Amniotic epithelial cell (primary cell): ENCODE results near the gene CYYR1.

Source experiments
- DNase-seq: peaks from one replicate; pipeline ENCODE4 v3.0.0-alpha.2; 2010; ENCODE audit warnings: low read depth

Gene CYYR1

DNA sequence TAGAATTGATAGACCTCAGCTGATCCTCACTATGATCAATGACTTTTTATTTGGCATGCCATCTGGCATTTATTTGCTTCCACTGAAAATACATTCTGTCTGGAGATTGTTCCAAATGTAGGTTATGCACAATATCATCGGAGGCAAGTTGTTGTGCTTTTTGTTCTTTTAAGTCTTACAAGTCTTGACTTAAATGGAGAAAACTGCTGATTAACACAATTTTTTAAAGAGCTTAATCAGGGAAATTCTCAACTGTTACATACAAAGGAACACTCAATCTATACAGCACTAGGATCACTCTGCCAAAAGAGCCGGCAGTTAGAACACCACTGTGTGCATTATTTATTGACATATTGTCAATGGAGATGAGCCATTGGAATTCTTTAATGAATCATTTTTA lies 19.2 kb downstream of the CYYR1 start:
- DNase-seq, result no peak

GRCh38 chr21:26550326-26550725 lies 22.8 kb downstream of the CYYR1 start:
- no peak for DNase-seq

- no peak for DNase-seq
Observed at GRCh38 chr21:26546446-26547097, 26.5 kb downstream of the CYYR1 start.

DNA sequence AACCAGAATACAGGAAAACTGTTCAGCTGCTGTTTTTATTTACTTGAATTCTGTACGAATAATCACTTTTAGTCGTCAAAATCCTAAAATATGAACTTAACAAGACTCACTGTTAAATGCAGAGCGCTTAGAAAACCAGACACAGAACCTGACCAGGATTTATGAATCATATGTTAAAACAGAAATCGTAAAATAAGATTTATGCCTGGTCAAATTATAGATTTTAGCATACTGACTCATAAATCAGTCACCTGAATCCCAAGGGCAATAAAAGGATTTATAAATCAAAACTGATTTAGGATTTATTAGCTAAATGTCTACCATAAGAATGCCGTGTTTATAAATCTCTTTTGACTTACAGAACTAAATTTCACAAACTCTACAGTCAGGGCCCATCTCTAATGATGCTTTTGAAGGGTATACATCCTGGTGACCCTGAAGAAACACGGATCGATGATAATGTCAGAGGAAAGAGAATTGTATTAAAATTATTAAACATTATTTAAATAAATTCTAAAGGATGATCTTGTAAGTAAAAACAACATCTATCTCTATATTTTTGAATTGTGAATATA lies 28.8 kb downstream of the CYYR1 start:
- no peak for DNase-seq

DNA sequence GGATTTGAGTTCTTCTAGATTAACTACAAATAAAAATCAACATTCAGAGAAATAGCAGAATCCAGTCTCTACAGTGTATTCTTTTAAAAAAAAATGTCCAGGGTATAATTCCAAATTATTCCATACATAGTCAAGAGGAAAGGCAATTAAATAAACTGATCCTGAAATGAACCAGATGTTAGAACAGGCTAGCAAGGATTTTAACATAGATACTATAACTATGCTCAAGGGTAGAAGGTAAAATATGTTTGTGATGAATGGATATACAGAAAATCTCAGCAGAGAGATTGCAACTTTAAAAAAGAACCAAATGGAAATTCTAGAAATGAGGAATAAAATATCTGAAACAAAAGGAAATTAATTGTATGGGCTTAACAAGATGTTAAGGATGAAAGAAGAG lies 32.4 kb downstream of the CYYR1 start:
- no peak for DNase-seq

- no peak for DNase-seq
Observed at GRCh38 chr21:26539566-26539965, 33.5 kb downstream of the CYYR1 start.

DNA sequence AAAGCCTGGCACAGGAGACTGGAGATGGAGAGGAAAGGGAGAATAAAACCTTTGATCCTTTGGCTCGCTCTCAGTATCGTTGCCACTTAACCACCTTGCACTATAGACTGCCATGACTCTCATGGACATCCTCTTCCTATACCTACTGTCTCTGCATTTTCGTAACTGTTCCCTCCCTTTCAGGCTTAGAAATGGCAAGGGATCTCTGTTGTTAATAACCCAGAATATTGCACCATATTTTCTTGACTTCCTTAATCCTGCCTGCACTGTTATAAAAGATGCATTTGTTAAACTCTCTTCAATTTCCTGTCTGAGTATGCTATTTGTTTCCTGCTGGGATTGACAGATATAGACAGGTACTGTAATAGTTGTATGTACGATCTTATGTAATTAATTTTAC lies 38.6 kb downstream of the CYYR1 start:
- DNase-seq, result no peak

- DNase-seq, result no peak
Observed at GRCh38 chr21:26532208-26532607, 40.9 kb downstream of the CYYR1 start.

DNA sequence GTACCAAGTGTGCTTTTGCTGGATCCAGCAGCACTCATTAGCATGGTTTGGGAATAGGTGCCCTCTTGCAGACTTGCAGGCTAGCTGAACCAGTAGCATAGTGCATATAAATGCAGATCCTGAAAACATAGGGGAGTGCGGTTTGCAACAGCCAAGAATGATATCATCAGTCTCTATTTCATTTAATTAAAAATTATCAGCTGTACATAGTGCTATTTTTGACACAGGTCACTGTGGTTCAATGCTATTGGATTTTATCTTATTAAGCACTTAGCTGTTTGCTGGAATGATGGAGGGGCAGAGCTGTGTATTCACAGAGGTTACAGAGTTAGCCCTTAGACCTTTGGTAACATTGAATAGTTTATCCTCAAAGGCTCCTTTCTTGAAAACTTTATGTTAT lies 43.6 kb downstream of the CYYR1 start:
- no peak for DNase-seq

DNA sequence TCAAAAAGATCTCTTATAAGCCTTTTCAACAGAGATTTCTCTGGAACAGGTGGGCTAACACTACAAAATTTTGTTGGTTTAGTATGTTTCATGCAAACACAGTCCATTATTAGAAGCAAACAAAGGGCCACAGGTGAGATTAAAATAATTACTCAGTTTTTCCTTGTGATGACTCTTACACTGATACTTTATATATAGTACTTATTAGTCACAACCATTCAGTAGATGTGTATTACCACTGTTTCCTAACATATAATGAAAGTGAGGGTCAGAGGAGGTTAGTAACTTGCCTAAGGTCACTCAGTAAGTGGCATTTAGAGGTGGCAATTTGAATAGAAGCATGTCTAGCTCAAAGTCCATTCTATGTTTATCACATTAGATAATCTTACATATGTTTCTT lies 44.2 kb downstream of the CYYR1 start:
- no peak for DNase-seq

DNA sequence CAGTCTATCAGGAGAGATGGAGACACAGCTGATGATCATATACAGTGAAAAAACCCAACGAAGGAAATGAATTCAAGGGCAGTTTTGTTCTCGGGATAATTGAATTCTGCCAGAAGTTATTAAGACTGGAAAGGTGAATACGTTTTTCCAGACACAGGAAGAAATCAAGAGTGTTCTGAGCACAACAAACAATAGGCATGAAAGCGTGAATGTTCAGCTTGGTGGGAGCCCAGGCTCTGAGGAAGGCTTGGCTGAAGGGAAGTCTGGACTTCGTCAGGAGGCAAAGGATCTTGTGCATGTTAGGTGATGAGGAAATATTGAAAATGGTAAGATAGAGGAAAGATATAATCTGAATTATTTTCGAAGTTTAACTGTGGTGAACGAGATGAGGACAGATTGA lies 50.4 kb downstream of the CYYR1 start:
- DNase-seq, result no peak

GRCh38 chr21:26519142-26519541 lies 53.9 kb downstream of the CYYR1 start:
- DNase-seq, result no peak

DNA sequence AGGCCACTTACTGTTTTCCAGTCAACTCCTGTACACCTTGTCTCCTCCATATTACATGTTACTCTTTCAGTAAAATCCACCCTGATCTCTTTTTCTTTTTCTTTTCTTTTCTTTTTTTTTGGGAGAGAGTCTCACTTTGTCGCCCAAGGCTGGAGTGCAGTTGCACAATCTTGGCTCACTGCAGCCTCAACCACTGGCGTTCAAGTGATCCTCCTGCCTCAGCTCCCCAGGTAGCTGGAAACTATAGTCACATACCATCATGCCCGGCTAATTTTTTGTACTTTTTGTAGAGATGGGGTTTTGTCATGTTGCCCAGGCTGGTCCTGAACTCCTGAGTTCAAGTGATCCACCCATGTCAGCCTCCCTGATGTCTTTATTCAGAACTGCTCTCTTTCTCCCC lies 57.8 kb downstream of the CYYR1 start:
- no peak for DNase-seq

DNA sequence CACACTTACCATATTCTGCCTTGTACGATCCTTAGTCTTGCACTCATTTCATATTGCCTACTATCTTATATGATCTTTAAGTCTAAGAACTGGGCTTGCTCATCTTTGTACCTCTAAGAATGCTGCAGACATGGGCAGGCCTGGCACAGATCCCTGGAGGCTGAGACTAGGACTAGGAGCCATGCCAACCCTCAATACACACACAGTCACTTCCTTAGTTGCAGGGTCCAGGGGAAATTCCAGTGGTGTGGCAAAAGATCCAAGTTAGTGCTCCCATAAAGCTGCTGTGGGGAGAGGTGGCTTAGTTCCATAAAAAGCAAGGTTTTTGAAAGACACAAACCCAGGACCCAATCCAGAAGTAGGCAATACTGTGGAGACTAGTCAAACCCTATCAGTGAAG lies 59.9 kb downstream of the CYYR1 start:
- peak; percentile 7 for DNase-seq

DNA sequence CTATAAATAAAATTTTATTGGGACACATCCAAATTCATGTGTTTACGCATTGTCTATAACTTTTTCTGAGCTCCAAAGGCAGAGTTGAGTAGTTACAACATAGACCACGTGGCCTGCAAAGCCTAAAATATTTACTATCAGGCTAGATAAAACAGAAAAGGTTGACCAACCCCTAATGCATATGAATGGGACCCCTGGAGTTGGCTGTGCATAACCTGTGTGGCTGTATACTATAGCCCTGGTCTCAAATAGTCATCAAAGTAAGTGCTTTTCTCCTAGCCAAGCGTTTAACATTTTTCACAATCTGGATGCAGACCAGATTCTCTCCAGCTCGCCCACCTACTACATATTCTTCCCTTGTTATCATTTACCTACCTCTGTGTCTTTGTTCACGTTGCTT lies 60.4 kb downstream of the CYYR1 start:
- DNase-seq, result no peak

GRCh38 chr21:26508903-26509302 lies 64.2 kb downstream of the CYYR1 start:
- no peak for DNase-seq

DNA sequence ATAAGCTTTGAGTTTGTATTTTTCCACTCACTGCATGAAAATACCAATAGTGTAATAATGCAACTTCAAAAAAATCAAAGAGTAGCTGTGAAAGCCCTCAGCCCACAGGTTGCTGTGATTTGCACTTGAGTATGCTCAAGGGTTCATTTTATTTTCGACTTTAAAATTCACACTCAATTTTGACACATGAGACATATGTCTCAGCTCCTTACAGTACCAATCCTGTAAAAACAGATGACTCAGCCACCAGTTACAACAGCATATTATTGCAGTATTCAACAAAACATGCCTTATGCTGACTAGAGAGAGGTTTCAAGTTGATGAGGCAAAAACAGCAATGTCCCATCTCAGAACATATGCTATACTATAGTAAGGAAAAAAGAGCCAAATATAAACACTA lies 66.1 kb downstream of the CYYR1 start:
- peak; percentile 74 for DNase-seq

- no peak for DNase-seq
Observed at GRCh38 chr21:26505211-26505610, 67.9 kb downstream of the CYYR1 start.

DNA sequence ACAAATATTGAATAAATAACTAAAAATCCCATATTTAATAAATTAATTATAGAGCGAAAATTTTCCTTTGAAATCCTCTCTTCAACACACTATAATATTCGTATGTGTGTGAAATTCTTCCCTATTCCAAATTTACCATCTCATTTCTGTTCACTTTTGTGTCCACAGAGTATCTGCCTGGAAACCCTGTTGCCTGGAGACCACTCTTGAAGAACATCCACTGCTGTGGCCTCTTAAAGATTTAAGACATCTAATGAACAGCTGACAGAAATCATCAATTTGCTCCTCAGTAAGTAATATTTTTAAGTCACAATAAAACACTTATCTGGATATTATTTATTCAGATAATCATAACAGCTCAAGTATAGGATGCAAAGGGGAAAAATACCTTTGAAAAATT lies 69.7 kb downstream of the CYYR1 start:
- no peak for DNase-seq

GRCh38 chr21:26501495-26502021 lies 71.5 kb downstream of the CYYR1 start:
- no peak for DNase-seq

- no peak for DNase-seq
Observed at GRCh38 chr21:26499495-26499894, 73.6 kb downstream of the CYYR1 start.

GRCh38 chr21:26495283-26495849 lies 77.7 kb downstream of the CYYR1 start:
- DNase-seq, result peak; percentile 7

GRCh38 chr21:26491663-26492062 lies 81.4 kb downstream of the CYYR1 start:
- no peak for DNase-seq

GRCh38 chr21:26490771-26491170 lies 82.3 kb downstream of the CYYR1 start:
- DNase-seq, result peak; percentile 7
